WI38 (cell line): Measurements from ENCODE around the gene OR52A5.

Experiments
- H3K4me3 ChIP-seq: 2 replicates; pipeline ENCODE4 v1.5.1; 2011; ENCODE audit warnings: low read depth, mild to moderate bottlenecking, control low read depth, low read length
- CTCF ChIP-seq: IDR thresholded peaks from 2 replicates; pipeline ENCODE4 v1.5.1; 2012; ENCODE audit warnings: low read depth, mild to moderate bottlenecking, control low read depth, low read length

The OR52A5 gene

GRCh38 chr11:5081405-5081804 lies 56.8 kb downstream of the OR52A5 start:
- TF ChIP-seq CTCF: no peak
- no peak overlapping the region for H3K4me3 ChIP-seq
